ENCODE measurements around the gene NOTCH2.

Gene NOTCH2

DNA sequence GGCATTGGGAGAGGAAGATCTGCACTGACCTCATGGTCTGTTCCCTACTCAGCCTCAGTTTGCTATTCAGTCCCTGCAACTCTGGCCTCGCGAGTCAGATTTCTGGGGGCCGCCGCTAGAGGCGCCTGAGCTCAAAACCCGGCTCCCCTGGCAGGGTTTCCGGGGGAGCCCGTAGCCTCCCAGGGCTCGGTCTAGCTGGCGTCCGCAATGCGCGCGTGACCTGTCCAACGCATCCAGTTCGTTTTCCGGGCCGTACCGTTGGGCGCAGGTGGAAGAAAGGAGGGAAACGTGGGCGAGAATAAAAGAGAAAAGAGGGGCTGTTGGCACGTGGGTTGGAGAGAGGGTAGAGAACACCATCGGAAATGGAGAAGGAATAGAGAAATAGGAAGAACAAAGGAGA, 173.2 kb downstream of the NOTCH2 start, which contains the start of gene ADAM30:
ADAM30 (minus strand) TSS at position 213 of the 400 bp plus-strand sequence; CDS start at position 34, 179 bp downstream.
- H3K4me3 ChIP-seq (ENCODE audit: low read depth, low read length) = no peak within 1 kb of the TSS
- TF ChIP-seq, protein P1, sequence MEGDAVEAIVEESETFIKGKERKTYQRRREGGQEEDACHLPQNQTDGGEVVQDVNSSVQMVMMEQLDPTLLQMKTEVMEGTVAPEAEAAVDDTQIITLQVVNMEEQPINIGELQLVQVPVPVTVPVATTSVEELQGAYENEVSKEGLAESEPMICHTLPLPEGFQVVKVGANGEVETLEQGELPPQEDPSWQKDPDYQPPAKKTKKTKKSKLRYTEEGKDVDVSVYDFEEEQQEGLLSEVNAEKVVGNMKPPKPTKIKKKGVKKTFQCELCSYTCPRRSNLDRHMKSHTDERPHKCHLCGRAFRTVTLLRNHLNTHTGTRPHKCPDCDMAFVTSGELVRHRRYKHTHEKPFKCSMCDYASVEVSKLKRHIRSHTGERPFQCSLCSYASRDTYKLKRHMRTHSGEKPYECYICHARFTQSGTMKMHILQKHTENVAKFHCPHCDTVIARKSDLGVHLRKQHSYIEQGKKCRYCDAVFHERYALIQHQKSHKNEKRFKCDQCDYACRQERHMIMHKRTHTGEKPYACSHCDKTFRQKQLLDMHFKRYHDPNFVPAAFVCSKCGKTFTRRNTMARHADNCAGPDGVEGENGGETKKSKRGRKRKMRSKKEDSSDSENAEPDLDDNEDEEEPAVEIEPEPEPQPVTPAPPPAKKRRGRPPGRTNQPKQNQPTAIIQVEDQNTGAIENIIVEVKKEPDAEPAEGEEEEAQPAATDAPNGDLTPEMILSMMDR (IDR thresholded peaks at IDR 0.05; ENCODE audit: borderline replicate concordance, insufficient read depth, low read depth, low read length) = no peak

DNA sequence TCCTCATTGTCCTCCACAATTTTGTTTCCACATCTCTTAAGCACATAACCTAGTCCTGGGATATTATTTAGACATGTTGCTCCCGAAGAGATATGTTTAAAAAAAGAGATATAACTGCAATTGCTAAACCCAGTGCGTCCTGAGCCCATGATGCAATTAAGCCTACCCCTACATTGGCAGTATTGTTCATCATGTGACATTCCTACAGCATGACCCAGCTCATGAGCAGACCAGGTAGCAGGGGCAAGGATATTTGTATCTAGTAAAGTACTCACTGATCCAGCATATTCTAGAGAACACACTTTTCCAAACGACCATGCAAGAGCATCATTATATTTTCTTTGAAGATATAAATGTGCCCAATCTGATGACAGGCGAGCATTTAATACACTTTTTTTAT, 174.4 kb downstream of the NOTCH2 start:
- TF ChIP-seq, protein P1 (IDR thresholded peaks at IDR 0.05; ENCODE audit: borderline replicate concordance, insufficient read depth, low read depth, low read length) = no peak
- H3K4me3 ChIP-seq (ENCODE audit: low read depth, low read length) = no peak overlapping the region

DNA sequence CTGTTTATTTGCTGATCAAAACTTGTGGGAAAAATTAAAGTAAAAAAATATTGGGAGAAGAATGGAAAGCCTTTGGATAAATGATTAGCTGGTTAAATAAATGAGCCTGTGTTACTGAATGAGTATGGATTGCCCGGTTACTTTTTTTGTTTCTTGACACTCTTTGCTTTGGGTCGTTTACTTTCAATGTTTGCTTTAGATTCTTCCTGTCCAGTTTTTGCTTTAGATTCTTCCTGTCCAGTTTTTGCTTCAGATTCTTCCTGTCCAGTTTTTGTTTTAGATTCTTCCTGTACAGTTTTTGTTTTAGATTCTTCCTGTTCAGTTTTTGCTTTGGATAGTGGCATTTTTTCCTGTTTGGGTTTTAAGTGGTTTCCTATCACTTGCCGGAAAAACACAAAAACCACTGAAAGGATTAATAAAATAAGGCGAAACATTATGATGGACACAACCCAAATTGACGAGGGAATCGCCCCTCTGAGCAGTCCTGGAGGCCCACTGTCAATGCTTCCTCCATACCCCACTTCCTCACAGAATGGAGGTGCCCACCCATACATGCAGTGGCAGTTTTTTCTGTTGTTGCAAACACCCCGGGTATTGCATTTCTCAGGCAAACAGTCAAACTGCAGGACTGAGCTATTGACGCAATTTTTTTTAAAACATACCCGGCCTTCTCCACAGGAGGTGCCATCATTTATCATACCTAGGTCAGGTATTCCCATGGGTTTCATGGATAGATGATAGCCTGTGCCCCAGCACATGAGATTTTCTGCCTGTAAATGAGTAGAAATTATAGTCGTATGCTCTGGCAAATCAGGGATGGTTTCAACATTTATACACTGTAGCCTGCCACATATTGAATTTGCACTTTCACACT, 175.4 kb downstream of the NOTCH2 start:
- TF ChIP-seq, protein P1 (IDR thresholded peaks at IDR 0.05; ENCODE audit: borderline replicate concordance, insufficient read depth, low read depth, low read length) = no peak
- H3K4me3 ChIP-seq (ENCODE audit: low read depth, low read length) = no peak overlapping the region

DNA sequence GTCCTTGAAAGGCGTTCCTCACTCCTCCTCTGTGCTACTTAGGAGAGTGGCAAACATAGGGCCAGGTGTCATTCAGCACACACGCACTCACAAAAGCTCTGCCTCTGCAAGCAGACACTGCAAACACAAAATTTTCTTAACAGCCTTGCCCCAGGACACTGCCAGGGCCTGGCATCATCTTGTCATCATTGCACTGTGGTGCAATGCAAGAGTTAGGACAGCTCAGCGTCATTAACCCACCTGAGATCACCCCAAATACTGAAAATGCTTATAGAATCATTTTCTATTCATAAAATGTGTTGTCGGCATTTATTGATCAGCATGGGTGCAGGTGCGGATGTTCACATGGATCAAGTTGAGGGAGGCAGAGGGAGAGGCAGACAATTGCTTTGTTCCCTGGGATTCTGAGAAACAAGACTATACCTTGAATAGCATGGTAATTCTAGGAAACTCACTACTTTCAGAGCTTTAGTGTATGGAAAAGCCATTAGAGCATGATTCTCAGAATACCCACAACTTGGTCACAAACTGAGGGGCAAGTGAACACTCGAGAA, 176.1 kb downstream of the NOTCH2 start:
- TF ChIP-seq, protein P1 (IDR thresholded peaks at IDR 0.05; ENCODE audit: borderline replicate concordance, insufficient read depth, low read depth, low read length) = no peak
- H3K4me3 ChIP-seq (ENCODE audit: low read depth, low read length) = no peak overlapping the region

DNA sequence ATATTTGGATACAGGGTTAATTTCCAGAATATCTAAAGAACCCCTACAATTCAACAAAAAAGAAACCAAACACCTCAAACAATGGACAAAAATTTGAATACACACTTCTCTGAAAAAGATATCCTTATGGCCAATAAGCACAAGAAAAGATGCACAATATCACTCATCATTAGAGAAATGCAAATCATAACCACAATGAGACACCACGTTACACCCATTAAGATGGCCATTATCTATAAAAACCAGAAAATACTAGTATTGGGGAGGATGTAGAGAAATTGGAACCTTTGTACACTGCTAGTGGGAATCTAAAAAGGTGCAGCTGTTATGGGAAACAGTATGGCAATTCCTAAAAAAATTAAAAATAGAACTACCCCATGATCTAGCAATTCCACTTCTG, 178.1 kb downstream of the NOTCH2 start:
- TF ChIP-seq, protein P1 (IDR thresholded peaks at IDR 0.05; ENCODE audit: borderline replicate concordance, insufficient read depth, low read depth, low read length) = no peak
- no peak overlapping the region for H3K4me3 ChIP-seq (ENCODE audit: low read depth, low read length)

DNA sequence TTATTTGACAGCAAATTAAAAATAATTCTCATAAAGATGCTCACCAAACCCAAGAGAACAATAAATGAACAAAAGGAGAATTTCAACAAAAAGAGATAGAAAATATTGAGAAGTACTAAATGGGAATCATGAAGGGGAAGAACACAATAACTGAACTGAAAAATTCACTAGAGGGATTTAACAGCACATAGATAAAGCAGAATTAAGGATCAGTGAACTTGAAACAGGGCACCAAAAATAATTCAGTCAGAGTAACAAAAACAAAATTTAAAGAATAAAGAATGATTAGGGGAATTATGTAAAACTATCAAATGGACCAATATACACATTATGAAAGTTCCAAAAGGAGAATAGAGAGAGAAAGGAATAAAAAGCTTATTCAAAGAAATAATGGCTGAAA, 181.0 kb downstream of the NOTCH2 start:
- H3K4me3 ChIP-seq (ENCODE audit: low read depth, low read length) = no peak overlapping the region
- TF ChIP-seq, protein P1 (IDR thresholded peaks at IDR 0.05; ENCODE audit: borderline replicate concordance, insufficient read depth, low read depth, low read length) = no peak

DNA sequence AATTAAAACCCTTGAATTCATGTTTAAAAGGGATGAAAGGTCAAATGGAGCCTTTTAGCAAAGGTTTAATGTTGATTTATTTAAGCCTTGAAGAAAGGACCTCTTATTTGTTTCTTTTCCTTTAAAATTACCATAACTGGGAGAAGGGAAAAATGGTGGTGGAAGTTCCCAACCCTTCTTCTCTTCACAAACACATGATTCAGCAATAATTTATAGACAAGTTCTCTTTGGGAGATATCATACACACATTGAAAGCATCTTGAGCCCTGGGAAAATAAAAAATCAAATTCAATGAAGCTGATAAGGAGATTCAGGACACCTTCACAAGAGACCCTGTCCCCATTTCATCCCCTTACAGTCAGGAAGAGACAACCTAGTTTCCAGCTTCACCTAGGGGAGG, 182.0 kb downstream of the NOTCH2 start:
- TF ChIP-seq, protein P1 (IDR thresholded peaks at IDR 0.05; ENCODE audit: borderline replicate concordance, insufficient read depth, low read depth, low read length) = no peak
- no peak overlapping the region for H3K4me3 ChIP-seq (ENCODE audit: low read depth, low read length)

Measured in GM12875 (cell line).